ENCODE measurements around the gene SIGLECL1.

The SIGLECL1 gene

DNA sequence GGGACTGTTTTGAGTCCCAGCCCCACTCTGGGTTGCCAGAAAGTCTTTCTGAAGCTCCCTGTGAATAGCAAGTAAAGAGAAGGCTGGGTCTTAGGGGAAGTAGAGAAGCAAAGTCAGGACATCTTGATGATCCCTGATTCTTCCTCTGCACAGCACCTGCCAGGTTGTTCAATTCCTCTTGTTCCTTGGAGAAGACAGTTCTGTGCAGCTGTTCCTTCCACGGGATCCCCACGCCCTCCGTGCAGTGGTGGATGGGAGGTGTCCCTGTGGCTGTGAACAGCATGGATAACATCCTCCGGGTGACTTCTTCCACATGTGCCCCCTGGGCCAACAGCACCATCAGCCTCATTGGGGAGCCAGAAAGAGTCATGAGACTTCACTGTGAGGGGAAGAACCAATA, 31.5 kb downstream of the SIGLECL1 start:
- Histone ChIP-seq H3K4me3 (ENCODE audit: insufficient read depth, low read length, poor library complexity, severe bottlenecking) (no peak overlapping the region), H3K9me2 (replicated peaks; ENCODE audit: insufficient read depth, low read length) (no peaks in the 10 kb centered on the region)
- TF ChIP-seq EZH2phosphoT487 (conservative IDR thresholded peaks at IDR 0.05; ENCODE audit: low read length) = no peak
- TF ChIP-seq, protein P1, sequence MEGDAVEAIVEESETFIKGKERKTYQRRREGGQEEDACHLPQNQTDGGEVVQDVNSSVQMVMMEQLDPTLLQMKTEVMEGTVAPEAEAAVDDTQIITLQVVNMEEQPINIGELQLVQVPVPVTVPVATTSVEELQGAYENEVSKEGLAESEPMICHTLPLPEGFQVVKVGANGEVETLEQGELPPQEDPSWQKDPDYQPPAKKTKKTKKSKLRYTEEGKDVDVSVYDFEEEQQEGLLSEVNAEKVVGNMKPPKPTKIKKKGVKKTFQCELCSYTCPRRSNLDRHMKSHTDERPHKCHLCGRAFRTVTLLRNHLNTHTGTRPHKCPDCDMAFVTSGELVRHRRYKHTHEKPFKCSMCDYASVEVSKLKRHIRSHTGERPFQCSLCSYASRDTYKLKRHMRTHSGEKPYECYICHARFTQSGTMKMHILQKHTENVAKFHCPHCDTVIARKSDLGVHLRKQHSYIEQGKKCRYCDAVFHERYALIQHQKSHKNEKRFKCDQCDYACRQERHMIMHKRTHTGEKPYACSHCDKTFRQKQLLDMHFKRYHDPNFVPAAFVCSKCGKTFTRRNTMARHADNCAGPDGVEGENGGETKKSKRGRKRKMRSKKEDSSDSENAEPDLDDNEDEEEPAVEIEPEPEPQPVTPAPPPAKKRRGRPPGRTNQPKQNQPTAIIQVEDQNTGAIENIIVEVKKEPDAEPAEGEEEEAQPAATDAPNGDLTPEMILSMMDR (IDR thresholded peaks at IDR 0.05; ENCODE audit: insufficient read depth, low read length, poor library complexity, severe bottlenecking) = no peak

DNA sequence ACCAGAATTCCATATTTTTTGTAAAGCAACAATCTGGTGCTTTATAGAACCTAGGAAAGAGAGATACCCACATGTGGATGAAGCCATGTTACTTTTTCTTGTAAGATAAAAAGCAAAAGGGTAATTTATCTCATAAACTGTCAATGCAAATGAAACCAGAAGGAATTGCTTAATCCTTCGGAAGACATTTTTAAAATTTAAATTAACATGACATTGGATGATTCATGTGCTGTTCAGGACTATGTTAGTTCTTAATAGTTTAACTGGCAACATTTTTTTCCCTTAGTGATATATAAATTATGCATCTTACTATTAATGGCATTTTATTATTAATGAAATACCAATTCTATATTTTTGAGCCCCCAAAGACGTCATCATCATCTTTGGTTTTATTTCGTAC, 34.8 kb downstream of the SIGLECL1 start:
- H3K79me2 ChIP-seq (ENCODE audit: insufficient read depth, low read length) = no peaks in the 10 kb centered on the region
- no peak for TF ChIP-seq EZH2phosphoT487 (conservative IDR thresholded peaks at IDR 0.05; ENCODE audit: low read length)
- TF ChIP-seq, protein P1 (IDR thresholded peaks at IDR 0.05; ENCODE audit: insufficient read depth, low read length, poor library complexity, severe bottlenecking) = no peak
- no peak overlapping the region for H2AFZ ChIP-seq (ENCODE audit: low read depth, low read length, severe bottlenecking)
- no peaks in the 10 kb centered on the region for H3F3A ChIP-seq (ENCODE audit: insufficient read depth)
- H4K20me1 ChIP-seq (ENCODE audit: low read depth, low read length) = no peaks in the 10 kb centered on the region
- H3K36me3 ChIP-seq (ENCODE audit: low read length) = no peaks in the 10 kb centered on the region
- no peak overlapping the region for H3K4me3 ChIP-seq (ENCODE audit: insufficient read depth, low read length, poor library complexity, severe bottlenecking)
- H3K9me2 ChIP-seq (replicated peaks; ENCODE audit: insufficient read depth, low read length) = no peaks in the 10 kb centered on the region
- H3K27ac ChIP-seq (ENCODE audit: low read depth, low read length) = no peak overlapping the region
- H3K9ac ChIP-seq (ENCODE audit: low read length) = no peak overlapping the region
- no peaks in the 10 kb centered on the region for H3K9me3 ChIP-seq (ENCODE audit: insufficient read depth, low read length)
- no peak overlapping the region for H3K4me2 ChIP-seq (ENCODE audit: low read depth, low read length, poor library complexity, severe bottlenecking)
- no peaks in the 10 kb centered on the region for H3K27me3 ChIP-seq (ENCODE audit: low read length)

More for the DNA sequence above, 31.5 kb downstream of the SIGLECL1 start:
- Histone ChIP-seq H3K9me3 (ENCODE audit: insufficient read depth, low read length) (no peaks in the 10 kb centered on the region), H3K27me3 (ENCODE audit: low read length) (no peaks in the 10 kb centered on the region), H3K9ac (ENCODE audit: low read length) (no peak overlapping the region), H3K79me2 (ENCODE audit: insufficient read depth, low read length) (no peaks in the 10 kb centered on the region), H3K27ac (ENCODE audit: low read depth, low read length) (no peak overlapping the region), H2AFZ (ENCODE audit: low read depth, low read length, severe bottlenecking) (no peak overlapping the region), H3K4me2 (ENCODE audit: low read depth, low read length, poor library complexity, severe bottlenecking) (no peak overlapping the region), H3K36me3 (ENCODE audit: low read length) (no peaks in the 10 kb centered on the region), H3F3A (ENCODE audit: insufficient read depth) (no peaks in the 10 kb centered on the region), H4K20me1 (ENCODE audit: low read depth, low read length) (no peaks in the 10 kb centered on the region)

DNA sequence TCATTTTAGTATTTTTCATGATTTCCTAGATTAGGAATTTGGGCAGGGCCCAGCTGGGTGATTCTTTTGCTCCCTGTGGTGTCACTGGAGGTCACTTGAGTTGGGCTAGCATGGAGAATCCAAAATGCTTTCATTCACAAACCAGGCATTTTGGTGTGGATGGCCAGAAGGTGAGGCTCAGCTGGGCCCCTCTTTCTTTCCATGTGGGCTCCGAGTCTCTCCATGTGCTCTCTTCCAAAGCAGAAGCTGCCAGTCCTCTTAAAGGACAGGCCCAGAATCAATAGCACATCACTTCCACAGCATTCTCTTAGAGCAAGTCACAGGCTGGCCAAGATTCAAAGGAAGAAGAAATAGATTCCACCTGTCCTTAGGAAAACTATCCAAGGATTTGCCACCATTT, 38.8 kb downstream of the SIGLECL1 start:
- H3K4me2 ChIP-seq (ENCODE audit: low read depth, low read length, poor library complexity, severe bottlenecking) = no peak overlapping the region
- no peaks in the 10 kb centered on the region for H3K9me2 ChIP-seq (replicated peaks; ENCODE audit: insufficient read depth, low read length)
- TF ChIP-seq, protein P1 (IDR thresholded peaks at IDR 0.05; ENCODE audit: insufficient read depth, low read length, poor library complexity, severe bottlenecking) = no peak
- TF ChIP-seq EZH2phosphoT487 (conservative IDR thresholded peaks at IDR 0.05; ENCODE audit: low read length) = no peak
- H3K4me3 ChIP-seq (ENCODE audit: insufficient read depth, low read length, poor library complexity, severe bottlenecking) = no peak overlapping the region
- H3K79me2 ChIP-seq (ENCODE audit: insufficient read depth, low read length) = no peaks in the 10 kb centered on the region
- no peaks in the 10 kb centered on the region for H4K20me1 ChIP-seq (ENCODE audit: low read depth, low read length)
- H3K27me3 ChIP-seq (ENCODE audit: low read length) = no peaks in the 10 kb centered on the region; the same call in 1 of the 2 replicates
- no peaks in the 10 kb centered on the region for H3K9me3 ChIP-seq (ENCODE audit: insufficient read depth, low read length)
- H2AFZ ChIP-seq (ENCODE audit: low read depth, low read length, severe bottlenecking) = no peak overlapping the region
- no peak overlapping the region for H3K27ac ChIP-seq (ENCODE audit: low read depth, low read length)
- H3K9ac ChIP-seq (ENCODE audit: low read length) = no peak overlapping the region
- no peaks in the 10 kb centered on the region for H3K36me3 ChIP-seq (ENCODE audit: low read length)
- no peaks in the 10 kb centered on the region for H3F3A ChIP-seq (ENCODE audit: insufficient read depth)
